Kidney epithelial cell (primary cell): Measurements from ENCODE around the gene SIK3. TPM values are rescaled to one million over a fixed set of nuclear protein-coding genes. Genes with fewer than 3 reads are reported as not detected.

ENCODE experiments used
- DNase-seq: peaks from one replicate; pipeline ENCODE4 v3.0.0-alpha.2; 2010; ENCODE audit warnings: low read depth
- H3K27me3 ChIP-seq: 2 replicates; pipeline ENCODE4 v1.6.0; 2011; ENCODE audit warnings: low read length; ENCODE audit not compliant: control insufficient read depth, insufficient read depth
- H3K36me3 ChIP-seq: 2 replicates; pipeline ENCODE4 v1.5.1; 2011; ENCODE audit warnings: low read length; ENCODE audit not compliant: control insufficient read depth, insufficient read depth
- H3K4me3 ChIP-seq: 2 replicates; pipeline ENCODE4 v1.5.1; 2011; ENCODE audit warnings: low read depth, mild to moderate bottlenecking, control low read depth, low read length
- total RNA-seq: library from RNA; depleted of rRNA; stranded (reverse); fragments of >200 nt; gene quantifications from 2 replicates; pipeline ENCODE4 v1.2.3, GENCODE V29; 2015
- TF ChIP-seq, protein P1 (sequence below): IDR thresholded peaks from 2 replicates; pipeline ENCODE4 v1.5.1; 2011; ENCODE audit warnings: mild to moderate bottlenecking, moderate library complexity, low read length, control low read depth, inconsistent platforms; ENCODE audit not compliant: insufficient read depth, poor library complexity, severe bottlenecking

SIK3 gene
- total RNA-seq, 1 donor from 2014 or later = 12.9 TPM

DNA sequence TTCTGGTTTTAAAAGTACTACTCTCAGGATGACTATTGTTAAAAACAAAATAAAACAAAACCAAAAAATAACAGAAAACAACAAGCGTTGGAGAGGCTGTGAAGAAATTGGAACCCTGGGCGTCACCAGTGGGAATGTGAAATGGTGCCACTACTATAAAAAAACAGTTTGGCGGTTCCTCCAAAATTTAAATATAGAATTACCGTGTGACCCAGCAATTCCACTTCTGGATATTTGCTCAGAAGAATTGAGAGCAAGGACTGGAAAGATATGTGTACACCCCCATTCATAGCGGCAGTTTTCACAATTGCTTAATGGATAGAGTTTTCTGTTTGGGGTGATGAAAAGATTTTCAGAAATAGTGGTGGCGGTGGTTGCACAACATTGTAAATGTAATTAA, 283.7 kb downstream of the SIK3 start:
- Histone ChIP-seq H3K27me3 (no peaks in the 10 kb centered on the region), H3K36me3 (no peaks in the 10 kb centered on the region), H3K4me3 (no peak overlapping the region)
- TF ChIP-seq, protein P1, sequence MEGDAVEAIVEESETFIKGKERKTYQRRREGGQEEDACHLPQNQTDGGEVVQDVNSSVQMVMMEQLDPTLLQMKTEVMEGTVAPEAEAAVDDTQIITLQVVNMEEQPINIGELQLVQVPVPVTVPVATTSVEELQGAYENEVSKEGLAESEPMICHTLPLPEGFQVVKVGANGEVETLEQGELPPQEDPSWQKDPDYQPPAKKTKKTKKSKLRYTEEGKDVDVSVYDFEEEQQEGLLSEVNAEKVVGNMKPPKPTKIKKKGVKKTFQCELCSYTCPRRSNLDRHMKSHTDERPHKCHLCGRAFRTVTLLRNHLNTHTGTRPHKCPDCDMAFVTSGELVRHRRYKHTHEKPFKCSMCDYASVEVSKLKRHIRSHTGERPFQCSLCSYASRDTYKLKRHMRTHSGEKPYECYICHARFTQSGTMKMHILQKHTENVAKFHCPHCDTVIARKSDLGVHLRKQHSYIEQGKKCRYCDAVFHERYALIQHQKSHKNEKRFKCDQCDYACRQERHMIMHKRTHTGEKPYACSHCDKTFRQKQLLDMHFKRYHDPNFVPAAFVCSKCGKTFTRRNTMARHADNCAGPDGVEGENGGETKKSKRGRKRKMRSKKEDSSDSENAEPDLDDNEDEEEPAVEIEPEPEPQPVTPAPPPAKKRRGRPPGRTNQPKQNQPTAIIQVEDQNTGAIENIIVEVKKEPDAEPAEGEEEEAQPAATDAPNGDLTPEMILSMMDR = no peak
- DNase-seq = no peak

DNA sequence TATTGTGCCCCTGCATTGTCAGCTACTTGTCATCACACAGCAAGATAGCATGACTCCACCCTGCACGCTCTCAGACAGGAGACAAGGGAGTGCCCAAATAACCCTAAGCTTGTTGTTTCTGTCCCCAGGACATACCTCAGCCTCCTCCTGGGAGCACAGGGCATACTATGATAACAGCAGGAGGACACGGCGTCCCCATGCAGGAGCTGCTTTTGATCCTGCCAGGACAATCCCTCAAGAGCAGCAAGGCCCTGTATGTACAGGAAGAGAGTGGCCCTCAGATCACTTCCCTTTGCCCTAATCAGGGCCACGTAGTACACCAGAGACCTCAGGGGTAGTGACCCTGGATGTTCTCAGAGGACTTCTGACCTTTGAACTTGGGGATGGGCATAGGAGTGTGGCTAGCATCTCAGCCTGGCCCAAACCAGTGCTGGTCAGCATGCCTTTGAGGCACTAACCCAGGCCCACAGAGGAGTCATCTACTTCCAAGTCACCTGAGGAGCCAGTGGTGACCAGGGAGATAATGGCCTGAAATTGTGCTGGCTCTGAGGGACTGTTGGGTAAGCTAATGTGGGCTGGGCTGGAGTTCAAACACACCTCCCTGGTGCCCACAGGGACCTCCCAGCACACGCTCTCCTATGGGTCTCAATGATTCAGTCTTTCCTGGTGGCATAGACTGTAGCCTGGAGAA, 284.3 kb downstream of the SIK3 start:
- Histone ChIP-seq H3K36me3 (no peaks in the 10 kb centered on the region), H3K4me3 (no peak overlapping the region), H3K27me3 (no peaks in the 10 kb centered on the region)
- DNase-seq = no peak
- TF ChIP-seq, protein P1 = no peak

DNA sequence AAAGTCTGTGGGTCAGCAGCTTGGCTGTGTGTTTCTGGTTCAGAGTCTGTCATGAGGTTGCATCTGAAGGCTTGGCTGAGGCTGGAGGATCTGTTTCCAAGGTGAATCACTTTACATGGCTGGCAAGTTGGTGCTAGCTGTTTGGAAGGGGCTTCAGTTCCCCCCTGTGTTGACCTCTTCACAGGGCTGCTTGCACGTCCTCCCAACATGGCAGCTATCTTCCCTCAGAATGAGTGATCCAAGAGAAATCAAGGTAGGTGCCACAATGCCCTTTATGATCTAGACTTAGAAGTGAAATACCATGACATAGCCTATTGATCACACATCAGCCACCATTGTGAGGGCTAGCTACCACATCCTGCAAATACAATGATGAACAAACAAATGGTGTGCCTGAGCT, 285.1 kb downstream of the SIK3 start:
- TF ChIP-seq, protein P1 = no peak
- no peaks in the 10 kb centered on the region for H3K27me3 ChIP-seq
- DNase-seq = no peak
- H3K4me3 ChIP-seq = no peak overlapping the region
- H3K36me3 ChIP-seq = no peaks in the 10 kb centered on the region

DNA sequence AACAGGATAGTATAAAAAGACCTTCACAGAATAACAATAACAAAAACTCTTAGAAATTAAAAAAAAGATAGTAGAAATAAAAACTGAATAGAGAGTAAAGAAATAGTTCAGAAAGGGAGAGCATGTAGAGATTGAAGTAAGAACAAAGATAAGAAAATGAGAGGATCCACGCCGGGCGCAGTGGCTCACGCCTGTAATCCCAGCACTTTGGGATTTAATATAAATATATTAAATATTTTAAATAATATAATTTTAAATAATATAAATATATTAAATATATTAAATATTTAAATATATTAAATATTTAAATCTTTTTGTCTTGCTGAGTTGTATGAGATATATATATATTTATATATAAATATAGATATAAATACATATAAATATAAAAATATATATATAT, 286.1 kb downstream of the SIK3 start:
- TF ChIP-seq, protein P1 = no peak
- Histone ChIP-seq H3K4me3 (no peak overlapping the region), H3K27me3 (no peaks in the 10 kb centered on the region), H3K36me3 (no peaks in the 10 kb centered on the region)
- no peak for DNase-seq

DNA sequence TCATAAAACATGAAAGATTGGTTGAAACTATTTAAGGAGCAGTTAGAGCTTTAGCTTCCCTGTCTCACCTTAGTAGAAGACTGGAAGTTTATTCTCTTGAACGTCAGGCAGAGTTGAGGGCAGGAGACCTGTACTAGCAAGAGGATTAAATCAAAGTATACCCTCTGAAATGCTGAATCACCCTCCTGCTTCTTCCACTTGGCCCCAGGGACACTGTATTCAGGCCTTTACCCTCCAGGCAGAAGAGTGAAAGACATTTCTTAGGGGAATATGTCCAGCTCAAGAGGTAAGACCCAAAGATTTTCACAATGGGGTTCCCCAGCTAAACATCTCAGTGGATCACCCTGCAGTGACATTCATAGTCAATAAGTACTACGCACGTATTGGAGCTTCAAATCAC, 287.0 kb downstream of the SIK3 start:
- H3K27me3 ChIP-seq = no peaks in the 10 kb centered on the region
- TF ChIP-seq, protein P1 = no peak
- no peak overlapping the region for H3K4me3 ChIP-seq
- no peaks in the 10 kb centered on the region for H3K36me3 ChIP-seq
- no peak for DNase-seq

DNA sequence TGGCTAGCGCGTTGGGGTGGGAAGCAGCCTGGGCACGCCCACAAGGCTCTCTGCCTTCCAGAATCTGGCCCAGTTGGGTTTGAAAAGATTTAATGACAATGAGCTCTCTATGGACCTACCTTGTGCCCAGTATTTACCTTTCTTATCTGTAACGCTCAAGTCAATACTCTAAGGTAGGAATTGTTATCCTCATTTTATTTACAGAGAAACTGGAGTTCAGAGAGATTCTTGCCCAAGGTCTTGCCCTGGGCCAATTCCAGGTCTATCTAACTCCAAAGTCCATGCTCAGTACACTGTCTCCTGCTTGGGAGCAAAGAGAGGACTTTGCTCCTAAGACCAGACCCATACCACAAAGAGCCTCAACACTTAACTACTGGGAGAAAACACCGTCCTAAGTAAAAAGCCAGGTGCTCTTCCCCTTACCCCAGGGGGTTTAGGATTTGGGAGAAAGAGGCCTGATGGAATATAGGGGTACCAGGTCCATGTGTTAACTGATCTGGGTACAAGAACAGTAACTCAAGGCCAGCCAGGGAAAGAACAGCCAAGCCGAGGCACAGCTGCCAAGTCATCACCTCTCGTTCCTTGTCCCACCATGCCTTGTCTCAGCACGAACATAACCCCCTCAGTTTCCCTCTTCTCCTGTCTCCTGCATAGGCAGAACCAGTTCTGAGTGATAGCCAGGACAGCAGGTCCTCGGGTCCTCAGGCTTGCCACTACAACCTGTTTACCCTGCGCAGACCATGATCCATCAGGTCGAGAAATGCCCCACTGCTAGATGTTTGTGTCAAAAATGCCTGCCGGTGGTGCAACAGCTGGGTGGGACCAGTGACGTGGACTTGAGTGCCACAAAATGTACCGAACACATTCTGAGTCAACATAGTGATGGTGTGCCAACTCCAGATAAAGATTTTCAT, 289.7 kb downstream of the SIK3 start:
- H3K36me3 ChIP-seq = no peaks in the 10 kb centered on the region
- no peak for DNase-seq
- TF ChIP-seq, protein P1 = no peak
- no peak overlapping the region for H3K4me3 ChIP-seq
- H3K27me3 ChIP-seq = no peaks in the 10 kb centered on the region
